H1 (cell line): ENCODE data around the gene AQP6. TPM values are rescaled to one million over a fixed set of nuclear protein-coding genes. Genes with fewer than 3 reads are reported as not detected.

ENCODE experiments used
- CTCF ChIA-PET: fragments of 300-600 bp; sonication (Branson Sonifier 250); formaldehyde crosslinking; loops from one replicate; lab custom pipeline; 2021; ENCODE audit not compliant: partially characterized antibody; lab: Charles Lee
- POLR2A ChIA-PET: fragments of 300-600 bp; sonication (Branson Sonifier 250); formaldehyde crosslinking; loops from one replicate; lab custom pipeline; 2021; ENCODE audit warnings: inconsistent platforms; ENCODE audit not compliant: partially characterized antibody; lab: Charles Lee
- DNase-seq, 2 experiments: peaks; one replicate each; pipeline versions ENCODE4 v3.0.0 to v3.0.0-alpha.2; 2010 to 2022; ENCODE audit warnings: low spot score in 2 of 2, low read depth in 1 of 2, mixed read lengths in 1 of 2
- FAIRE-seq: peaks from 2 replicates; lab custom pipeline; 2011; peaks lifted over from hg19 to GRCh38; lab: Jason Lieb, UNC
- H2AFZ ChIP-seq: 2 replicates; pipeline ENCODE4 v1.8.1; 2012; ENCODE audit warnings: low read length, inconsistent platforms
- H2AK5ac ChIP-seq: 2 replicates; pipeline ENCODE4 v1.6.1; 2013; ENCODE audit warnings: low read depth, low read length
- H2BK120ac ChIP-seq: replicated peaks from 2 replicates; pipeline ENCODE3; 2013; ENCODE audit warnings: low read depth, low read length, inconsistent platforms
- H2BK12ac ChIP-seq: 2 replicates; pipeline ENCODE4 v1.6.1; 2013; ENCODE audit warnings: low read depth, low read length
- H2BK15ac ChIP-seq: 2 replicates; pipeline ENCODE4 v1.6.1; 2013; ENCODE audit warnings: low read length
- H2BK20ac ChIP-seq: 2 replicates; pipeline ENCODE4 v1.6.1; 2013; ENCODE audit warnings: low read length
- H2BK5ac ChIP-seq: 2 replicates; pipeline ENCODE4 v1.6.1; 2013; ENCODE audit warnings: low read depth, low read length
- H3K14ac ChIP-seq: 2 replicates; pipeline ENCODE4 v1.6.1; 2013; ENCODE audit warnings: inconsistent platforms; ENCODE audit not compliant: insufficient read length
- H3K18ac ChIP-seq: 2 replicates; pipeline ENCODE4 v1.6.1; 2013; ENCODE audit warnings: low read length; ENCODE audit errors: extremely low read depth
- H3K23ac ChIP-seq: 2 replicates; pipeline ENCODE4 v1.6.1; 2013; ENCODE audit warnings: inconsistent platforms; ENCODE audit not compliant: insufficient read length
- H3K23me2 ChIP-seq: 2 replicates; pipeline ENCODE4 v1.6.1; 2013; ENCODE audit warnings: low read depth, low read length
- H3K27ac ChIP-seq: 2 replicates; pipeline ENCODE4 v1.6.1; 2011; ENCODE audit warnings: low read depth, low read length, inconsistent platforms
- H3K27me3 ChIP-seq, 4 experiments: replicated peaks in 1 of 4; 1 replicate in 1 of 4; 2 replicates in 3 of 4; pipeline versions ENCODE4 v1.6.1 to v1.8.1; 2011 to 2013; ENCODE audit warnings: low read length in 3 of 4, mild to moderate bottlenecking in 3 of 4, inconsistent platforms in 2 of 4, mixed read lengths in 2 of 4, moderate library complexity in 1 of 4; ENCODE audit not compliant: control insufficient read depth in 3 of 4, insufficient read depth in 3 of 4; ENCODE audit errors: extremely low read depth in 1 of 4
- H3K36me3 ChIP-seq, 4 experiments: 2 replicates each; pipeline versions ENCODE4 v1.6.1 to v1.8.1; 2011 to 2013; ENCODE audit warnings: mild to moderate bottlenecking in 4 of 4, low read length in 3 of 4, moderate library complexity in 2 of 4, control low read depth in 1 of 4, inconsistent platforms in 1 of 4; ENCODE audit not compliant: insufficient read depth in 4 of 4, control insufficient read depth in 2 of 4
- H3K4ac ChIP-seq: replicated peaks from 2 replicates; pipeline ENCODE3; 2013; ENCODE audit warnings: low read length, low read depth, mixed read lengths, inconsistent platforms; ENCODE audit not compliant: insufficient read length
- H3K4me1 ChIP-seq, 4 experiments: replicated peaks in 1 of 4; 1 replicate in 1 of 4; 2 replicates in 3 of 4; pipeline versions ENCODE4 v1.6.1 to v1.8.1; 2011 to 2013; ENCODE audit warnings: low read length in 3 of 4, inconsistent platforms in 2 of 4, mixed read lengths in 1 of 4; ENCODE audit not compliant: insufficient read depth in 4 of 4, control insufficient read depth in 3 of 4
- H3K4me2 ChIP-seq, 2 experiments: 2 replicates each; pipeline versions ENCODE4 v1.6.1 to v1.8.1; 2011 to 2013; ENCODE audit warnings: low read depth in 2 of 2, low read length in 2 of 2, control low read depth in 1 of 2, inconsistent platforms in 1 of 2, mild to moderate bottlenecking in 1 of 2; ENCODE audit not compliant: insufficient read depth in 1 of 2
- H3K4me3 ChIP-seq, 4 experiments: fragments of 200-600, 300-600 bp in 1 of 4; sonication (generic), shearing (Covaris generic), sonication (Bioruptor Twin) in 1 of 4; 2 replicates each; pipeline versions ENCODE4 v1.5.1 to v1.8.1; 2011 to 2016; ENCODE audit warnings: low read length in 4 of 4, low read depth in 3 of 4, control low read depth in 2 of 4, inconsistent platforms in 2 of 4, mild to moderate bottlenecking in 2 of 4, mixed read lengths in 1 of 4, moderate library complexity in 1 of 4; ENCODE audit not compliant: insufficient read depth in 2 of 4; ENCODE audit errors: extremely low read depth in 1 of 4
- H3K56ac ChIP-seq: replicated peaks from 2 replicates; pipeline ENCODE3; 2013; ENCODE audit warnings: low read depth, mild to moderate bottlenecking, mixed read lengths, low read length, inconsistent platforms; ENCODE audit not compliant: insufficient read length
- H3K79me1 ChIP-seq: 2 replicates; pipeline ENCODE4 v1.6.1; 2013; ENCODE audit warnings: low read depth, low read length, control low read depth
- H3K79me2 ChIP-seq, 2 experiments: 2 replicates each; pipeline versions ENCODE4 v1.6.1 to v1.8.1; 2012 to 2013; ENCODE audit warnings: low read length in 2 of 2, mild to moderate bottlenecking in 2 of 2, inconsistent platforms in 1 of 2; ENCODE audit not compliant: insufficient read depth in 2 of 2, control insufficient read depth in 1 of 2
- H3K9ac ChIP-seq, 4 experiments: replicated peaks in 1 of 4; 1 replicate in 1 of 4; 2 replicates in 3 of 4; pipeline versions ENCODE4 v1.6.1 to v1.8.1; 2011 to 2013; ENCODE audit warnings: low read depth in 3 of 4, low read length in 3 of 4, control low read depth in 2 of 4, mild to moderate bottlenecking in 2 of 4, moderate library complexity in 2 of 4, inconsistent platforms in 1 of 4; ENCODE audit errors: extremely low read depth in 1 of 4
- H3K9me3 ChIP-seq, 2 experiments: 2 replicates each; pipeline versions ENCODE4 v1.6.1 to v1.8.1; 2012 to 2013; ENCODE audit warnings: mild to moderate bottlenecking in 2 of 2, moderate library complexity in 2 of 2, control low read depth in 1 of 2, inconsistent platforms in 1 of 2, low read depth in 1 of 2, low read length in 1 of 2, mixed read lengths in 1 of 2; ENCODE audit not compliant: insufficient read depth in 2 of 2
- H4K20me1 ChIP-seq, 2 experiments: replicated peaks in 1 of 2; 2 replicates each; pipeline versions ENCODE3 to v1.8.1; 2011 to 2013; ENCODE audit warnings: inconsistent platforms in 2 of 2, low read length in 2 of 2, mild to moderate bottlenecking in 1 of 2; ENCODE audit not compliant: insufficient read depth in 2 of 2, control insufficient read depth in 1 of 2
- H4K5ac ChIP-seq: 2 replicates; pipeline ENCODE4 v1.6.1; 2013; ENCODE audit warnings: low read length, low read depth, mixed read lengths, inconsistent platforms; ENCODE audit not compliant: insufficient read length
- H4K8ac ChIP-seq: 2 replicates; pipeline ENCODE4 v1.8.0; 2013; ENCODE audit warnings: mild to moderate bottlenecking, moderate library complexity, low read length, inconsistent platforms; ENCODE audit not compliant: insufficient read depth; ENCODE audit errors: extremely low read depth
- H4K91ac ChIP-seq: replicated peaks from 2 replicates; pipeline ENCODE3; 2013; ENCODE audit warnings: low read length, mixed read lengths, inconsistent platforms; ENCODE audit not compliant: insufficient read length
- CBX5 ChIP-seq: fragments of 300-800, 300-1000 bp; sonication (generic); IDR thresholded peaks from 2 replicates; pipeline ENCODE4 v1.7.1; 2016; ENCODE audit warnings: antibody characterized with exemption, low read length, low read depth
- CHD2 ChIP-seq: IDR thresholded peaks from 2 replicates; pipeline ENCODE4 v1.6.1; 2012; ENCODE audit warnings: low read length, improper control_type of control experiment
- EZH2 ChIP-seq: fragments of 200-600 bp; sonication (generic); IDR thresholded peaks from 2 replicates; pipeline ENCODE4 v1.7.1; 2012; ENCODE audit warnings: low read depth, mild to moderate bottlenecking, moderate library complexity, low read length, inconsistent platforms; ENCODE audit not compliant: severe bottlenecking
- KDM5A ChIP-seq: fragments of 200-600 bp; IDR thresholded peaks from 2 replicates; pipeline ENCODE4 v1.7.1; 2012; ENCODE audit warnings: mild to moderate bottlenecking, low read length, inconsistent platforms, mixed read lengths
- POLR2AphosphoS5 ChIP-seq: IDR thresholded peaks from 2 replicates; pipeline ENCODE4 v1.6.1; 2011; ENCODE audit warnings: low read depth, low read length
- RAD21 ChIP-seq, 2 experiments: IDR thresholded peaks in 1 of 2; conservative IDR thresholded peaks in 1 of 2; 2 replicates each; pipeline ENCODE4 v1.6.1; 2011; ENCODE audit warnings: low read depth in 2 of 2, low read length in 2 of 2, improper control_type of control experiment in 1 of 2, inconsistent platforms in 1 of 2, mild to moderate bottlenecking in 1 of 2, moderate library complexity in 1 of 2
- SP2 ChIP-seq: IDR thresholded peaks from 2 replicates; pipeline ENCODE4 v1.6.1; 2012; ENCODE audit warnings: mild to moderate bottlenecking, low read length, inconsistent platforms
- SUZ12 ChIP-seq: fragments of 200-600 bp; sonication (generic); IDR thresholded peaks from 2 replicates; pipeline ENCODE4 v1.6.1; 2012; ENCODE audit warnings: mild to moderate bottlenecking, inconsistent platforms, low read length, moderate library complexity, mixed read lengths
- TCF12 ChIP-seq: IDR thresholded peaks from 2 replicates; pipeline ENCODE4 v1.6.1; 2011; ENCODE audit warnings: low read depth, mild to moderate bottlenecking, low read length
- USF2 ChIP-seq: IDR thresholded peaks from 2 replicates; pipeline ENCODE4 v1.6.1; 2011; ENCODE audit warnings: low read length, improper control_type of control experiment
- WGBS, 2 experiments: shearing (Covaris generic) in 1 of 2; methylation state at CpG; one replicate each; pipeline versions ENCODE4 v1.1.6 to v1.1.7; 2013 to 2015; ENCODE audit warnings: low lambda C conversion rate in 2 of 2, mixed read lengths in 2 of 2, inconsistent platforms in 1 of 2, low coverage in 1 of 2, missing lambda C conversion rate in 1 of 2; ENCODE audit not compliant: insufficient replicate concordance in 2 of 2, insufficient coverage in 1 of 2, insufficient read length in 1 of 2; ENCODE audit errors: extremely low coverage in 1 of 2, missing lambda C conversion rate in 1 of 2; 5-methylcytosine and 5-hydroxymethylcytosine counted together
- polyA plus RNA-seq, 7 experiments: library from polyadenylated mRNA; depleted of rRNA in 3 of 7; stranded (reverse) in 5 of 7; unstranded in 2 of 7; fragments of >200 nt in 5 of 7; fragments of 200-250 nt in 2 of 7; gene quantifications; 1 replicate in 5 of 7; 2 replicates in 1 of 7; 4 replicates in 1 of 7; pipeline versions ENCODE4 v1.2.1 to v1.2.3, GENCODE V29; 2011 to 2013; ENCODE audit warnings: missing spikeins in 2 of 7, mixed read lengths in 2 of 7
- total RNA-seq: library from RNA; stranded (reverse); fragmentation: NEBNext Ultra II Directional; extraction: Animal tissue kit (Norgen Biotek cat#: 25700); gene quantifications from 2 replicates; pipeline ENCODE4 v1.2.1, GENCODE V29; 2021

AQP6 gene
- total and polyA plus RNA-seq, 2 of the 8 experiments (the other 6 are each of a cell fraction or from before 2014, with no cell fraction given), result 0.03 to 0.17 TPM

GRCh38 chr12:50016501-50017475 is 44.0 kb downstream of the AQP6 start:
- no peak for DNase-seq
- no peak overlapping the region for H3K18ac ChIP-seq
- no peak overlapping the region for H2BK12ac ChIP-seq
- no peak overlapping the region for H2BK15ac ChIP-seq
- H4K20me1 ChIP-seq, result peaks cover 1 to 2% of the 10 kb centered on the region in 2 experiments
- H2BK120ac ChIP-seq, result no peak overlapping the region
- H3K4me3 ChIP-seq, result no peak overlapping the region
- H4K5ac ChIP-seq, result no peak overlapping the region
- H4K91ac ChIP-seq, result no peak overlapping the region
- H3K9me3 ChIP-seq, result no peaks in the 10 kb centered on the region
- no peak overlapping the region for H3K56ac ChIP-seq
- H3K14ac ChIP-seq, result no peak overlapping the region
- no peak overlapping the region for H3K9ac ChIP-seq
- no peak overlapping the region for H3K27ac ChIP-seq
- no peak overlapping the region for H3K4ac ChIP-seq
- no peak overlapping the region for H4K8ac ChIP-seq
- H3K36me3 ChIP-seq, result peaks cover 0 to 12% (median 2%) of the 10 kb centered on the region in 4 experiments; a peak in 2 of 8 replicates
- H3K23ac ChIP-seq, result no peak overlapping the region
- H3K4me1 ChIP-seq, result peaks cover 0 to 2% (median 0%) of the 10 kb centered on the region in 4 experiments; a peak in 1 of 7 replicates
- peaks cover 0 to 54% of the 10 kb centered on the region in 2 experiments; a peak in 2 of 4 replicates for H3K79me2 ChIP-seq
- no peak for FAIRE-seq
- H3K23me2 ChIP-seq, result peaks cover 2% of the 10 kb centered on the region
- TF ChIP-seq KDM5A (no peak), POLR2AphosphoS5 (no peak), TCF12 (no peak), CBX5 (no peak), CHD2 (no peak), EZH2 (no peak), USF2 (no peak), SUZ12 (no peak), RAD21 (IDR thresholded peaks at IDR 0.05 in 1 of 2, conservative IDR thresholded peaks at IDR 0.05 in 1 of 2; ENCODE audit: low read depth in 2 of 2, low read length in 2 of 2) (no peak), SP2 (no peak)
- ChIA-PET POLR2A (no interaction called here), CTCF (interaction anchor here (0.5 to 6.4 kb wide), 7 partner anchors 22 to 152 kb away, joined by 3 to 37 read pairs (median 4); no protein-coding TSS in a partner anchor)
- no peak overlapping the region for H2AFZ ChIP-seq
- peaks cover 7% of the 10 kb centered on the region for H3K79me1 ChIP-seq
- no peaks in the 10 kb centered on the region for H3K27me3 ChIP-seq
- no peak overlapping the region for H2BK20ac ChIP-seq
- no peak overlapping the region for H2AK5ac ChIP-seq
- H2BK5ac ChIP-seq, result no peak overlapping the region
- H3K4me2 ChIP-seq, result no peak overlapping the region
- 94% methylated on average over 10 of the region's 10 CpGs; no CpG with 5 or more reads in 1 of the 2 experiments for WGBS, 2 experiments
